GM12865 (cell line): ENCODE data around the gene YTHDF1.
A peak's percentile ranks its signal among the peaks of the same experiment; 100 is the strongest.

Source experiments
- DNase-seq: peaks from one replicate; pipeline ENCODE4 v3.0.0; 2010; ENCODE audit warnings: low read depth
- H3K4me3 ChIP-seq: 2 replicates; pipeline ENCODE4 v1.5.1; 2011; ENCODE audit warnings: mild to moderate bottlenecking, low read depth, low read length, control low read depth
- TF ChIP-seq, protein P1 (sequence below): IDR thresholded peaks from 2 replicates; pipeline ENCODE4 v1.5.1; 2011; ENCODE audit warnings: low read length, control low read depth, low read depth, inconsistent platforms; ENCODE audit not compliant: insufficient read depth; ENCODE audit errors: missing control alignments

Gene YTHDF1

DNA sequence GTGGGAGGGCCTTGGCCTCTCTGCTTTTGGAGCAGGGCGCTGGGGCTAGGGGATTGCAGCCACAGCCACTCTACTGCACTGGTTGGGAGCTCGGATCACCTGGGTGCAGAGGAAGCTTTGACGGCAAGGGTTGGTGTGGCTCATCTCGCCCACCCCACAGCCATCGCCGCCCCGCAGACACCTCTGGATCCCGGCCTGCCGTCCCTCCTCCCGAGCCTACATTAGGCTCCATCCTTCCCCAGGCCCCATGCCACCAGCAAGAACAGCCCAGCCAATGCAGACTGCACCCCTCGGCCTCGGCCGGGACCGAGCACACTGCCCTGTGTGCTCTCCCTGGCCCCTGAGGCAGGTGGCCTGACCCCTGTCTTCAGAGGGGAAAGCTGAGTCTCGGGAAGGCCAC, 44.6 kb upstream of the YTHDF1 start:
- TF ChIP-seq, protein P1, sequence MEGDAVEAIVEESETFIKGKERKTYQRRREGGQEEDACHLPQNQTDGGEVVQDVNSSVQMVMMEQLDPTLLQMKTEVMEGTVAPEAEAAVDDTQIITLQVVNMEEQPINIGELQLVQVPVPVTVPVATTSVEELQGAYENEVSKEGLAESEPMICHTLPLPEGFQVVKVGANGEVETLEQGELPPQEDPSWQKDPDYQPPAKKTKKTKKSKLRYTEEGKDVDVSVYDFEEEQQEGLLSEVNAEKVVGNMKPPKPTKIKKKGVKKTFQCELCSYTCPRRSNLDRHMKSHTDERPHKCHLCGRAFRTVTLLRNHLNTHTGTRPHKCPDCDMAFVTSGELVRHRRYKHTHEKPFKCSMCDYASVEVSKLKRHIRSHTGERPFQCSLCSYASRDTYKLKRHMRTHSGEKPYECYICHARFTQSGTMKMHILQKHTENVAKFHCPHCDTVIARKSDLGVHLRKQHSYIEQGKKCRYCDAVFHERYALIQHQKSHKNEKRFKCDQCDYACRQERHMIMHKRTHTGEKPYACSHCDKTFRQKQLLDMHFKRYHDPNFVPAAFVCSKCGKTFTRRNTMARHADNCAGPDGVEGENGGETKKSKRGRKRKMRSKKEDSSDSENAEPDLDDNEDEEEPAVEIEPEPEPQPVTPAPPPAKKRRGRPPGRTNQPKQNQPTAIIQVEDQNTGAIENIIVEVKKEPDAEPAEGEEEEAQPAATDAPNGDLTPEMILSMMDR, result no peak
- H3K4me3 ChIP-seq, result no peak overlapping the region
- DNase-seq, result no peak

- TF ChIP-seq, protein P1, result no peak
- H3K4me3 ChIP-seq, result no peak overlapping the region
- DNase-seq, result no peak
These were observed 44.0 kb upstream of the YTHDF1 start for GRCh38 chr20:63259734-63260460.

DNA sequence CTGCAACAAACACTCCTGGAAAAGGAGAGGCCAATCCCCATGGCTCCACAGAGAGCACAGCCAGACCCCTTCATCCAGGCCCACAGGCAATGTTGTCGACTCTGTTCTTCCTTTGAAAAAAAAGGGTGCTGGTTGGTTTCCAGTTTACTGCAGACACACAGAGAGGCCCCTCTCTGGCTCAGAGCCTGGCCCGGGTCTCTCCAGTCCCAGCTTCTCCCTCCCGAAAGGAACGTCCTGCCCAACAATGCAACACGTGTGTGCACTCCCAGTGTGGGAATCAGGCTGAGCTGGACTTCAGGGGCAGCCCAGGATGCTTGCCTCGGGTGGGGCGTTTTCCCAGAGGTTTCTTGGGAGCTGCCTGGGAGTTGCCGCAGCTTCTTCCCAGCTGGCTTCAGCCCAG, 42.9 kb upstream of the YTHDF1 start:
- no peak for DNase-seq
- TF ChIP-seq, protein P1, result no peak

GRCh38 chr20:63257629-63258028, 41.7 kb upstream of the YTHDF1 start:
- no peak for DNase-seq
- TF ChIP-seq, protein P1, result no peak
- no peak overlapping the region for H3K4me3 ChIP-seq

More for the DNA sequence above, 42.9 kb upstream of the YTHDF1 start:
- H3K4me3 ChIP-seq, result no peak overlapping the region

DNA sequence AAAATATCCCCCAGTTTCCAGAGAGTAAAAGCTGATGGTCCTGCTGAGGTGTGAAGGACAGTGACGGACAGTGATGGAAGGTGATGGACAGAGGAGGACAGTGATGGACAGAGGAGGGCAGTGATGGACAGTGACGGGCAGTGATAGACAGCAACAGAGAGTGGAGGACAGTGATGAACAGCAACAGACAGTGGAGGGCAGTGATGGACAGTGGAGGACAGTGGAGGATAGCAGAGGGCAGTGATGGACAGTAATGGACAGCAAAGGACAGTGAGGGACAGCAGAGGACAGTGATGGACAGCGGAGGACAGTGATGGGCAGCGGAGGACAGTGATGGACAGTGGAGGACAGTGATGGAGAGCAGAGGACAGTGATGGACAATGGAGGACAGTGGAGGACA, 41.0 kb upstream of the YTHDF1 start:
- TF ChIP-seq, protein P1, result no peak
- no peak for DNase-seq
- no peak overlapping the region for H3K4me3 ChIP-seq

GRCh38 chr20:63255931-63256704, 40.2 kb upstream of the YTHDF1 start:
- peak; percentile 12 for DNase-seq
- TF ChIP-seq, protein P1, result no peak
- no peak overlapping the region for H3K4me3 ChIP-seq
